Measurements from ENCODE around the gene PKIB. TPM values are rescaled to one million over a fixed set of nuclear protein-coding genes. Genes with fewer than 3 reads are reported as not detected.

Gene PKIB
- polyA plus RNA-seq, 4 donors: 1.1 to 2.2 (median 1.8) TPM

GRCh38 chr6:122663981-122664380 lies 53.8 kb downstream of the PKIB start:
- no peak for DNase-seq (ENCODE audit: low read depth in 4 of 4, low spot score in 2 of 4)

- no peak for DNase-seq (ENCODE audit: low read depth in 4 of 4, low spot score in 2 of 4)
Measured at GRCh38 chr6:122665929-122666328, 55.7 kb downstream of the PKIB start.

- no peak for DNase-seq (ENCODE audit: low read depth in 4 of 4, low spot score in 2 of 4)
Measured at GRCh38 chr6:122666418-122666817, 56.2 kb downstream of the PKIB start.

GRCh38 chr6:122669418-122669817 lies 59.2 kb downstream of the PKIB start:
- DNase-seq (ENCODE audit: low read depth in 4 of 4, low spot score in 2 of 4): no peak

- DNase-seq (ENCODE audit: low read depth in 4 of 4, low spot score in 2 of 4): no peak
Measured at GRCh38 chr6:122669868-122670267, 59.7 kb downstream of the PKIB start.

- DNase-seq (ENCODE audit: low read depth in 4 of 4, low spot score in 2 of 4): no peak
Measured at GRCh38 chr6:122671251-122671650, 61.0 kb downstream of the PKIB start.

- no peak for DNase-seq (ENCODE audit: low read depth in 4 of 4, low spot score in 2 of 4)
Measured at GRCh38 chr6:122673343-122673961, 63.2 kb downstream of the PKIB start.

- no peak for DNase-seq (ENCODE audit: low read depth in 4 of 4, low spot score in 2 of 4)
Measured at GRCh38 chr6:122676146-122676545, 65.9 kb downstream of the PKIB start.

GRCh38 chr6:122676688-122677087 lies 66.5 kb downstream of the PKIB start:
- DNase-seq (ENCODE audit: low read depth in 4 of 4, low spot score in 2 of 4): no peak

GRCh38 chr6:122677406-122677805 lies 67.2 kb downstream of the PKIB start:
- no peak for DNase-seq (ENCODE audit: low read depth in 4 of 4, low spot score in 2 of 4)

- DNase-seq (ENCODE audit: low read depth in 4 of 4, low spot score in 2 of 4): no peak
Measured at GRCh38 chr6:122678841-122679240, 68.6 kb downstream of the PKIB start.

GRCh38 chr6:122681705-122682104 lies 71.5 kb downstream of the PKIB start:
- DNase-seq (ENCODE audit: low read depth in 4 of 4, low spot score in 2 of 4): no peak

GRCh38 chr6:122683989-122684651 lies 73.9 kb downstream of the PKIB start:
- no peak for DNase-seq (ENCODE audit: low read depth in 4 of 4, low spot score in 2 of 4)

GRCh38 chr6:122692175-122692598 lies 82.0 kb downstream of the PKIB start:
- no peak for DNase-seq (ENCODE audit: low read depth in 4 of 4, low spot score in 2 of 4)

GRCh38 chr6:122692807-122693580 lies 82.8 kb downstream of the PKIB start:
- no peak for DNase-seq (ENCODE audit: low read depth in 4 of 4, low spot score in 2 of 4)

- DNase-seq (ENCODE audit: low read depth in 4 of 4, low spot score in 2 of 4): no peak
Measured at GRCh38 chr6:122694075-122694474, 83.9 kb downstream of the PKIB start.

GRCh38 chr6:122694602-122695001 lies 84.4 kb downstream of the PKIB start:
- no peak for DNase-seq (ENCODE audit: low read depth in 4 of 4, low spot score in 2 of 4)

GRCh38 chr6:122695188-122695587 lies 85.0 kb downstream of the PKIB start:
- DNase-seq (ENCODE audit: low read depth in 4 of 4, low spot score in 2 of 4): no peak

- no peak for DNase-seq (ENCODE audit: low read depth in 4 of 4, low spot score in 2 of 4)
Measured at GRCh38 chr6:122696079-122696478, 85.9 kb downstream of the PKIB start.

GRCh38 chr6:122696853-122697252 lies 86.6 kb downstream of the PKIB start:
- DNase-seq (ENCODE audit: low read depth in 4 of 4, low spot score in 2 of 4): no peak

GRCh38 chr6:122697458-122697857 lies 87.3 kb downstream of the PKIB start:
- no peak for DNase-seq (ENCODE audit: low read depth in 4 of 4, low spot score in 2 of 4)

GRCh38 chr6:122701666-122702065 lies 91.5 kb downstream of the PKIB start:
- no peak for DNase-seq (ENCODE audit: low read depth in 4 of 4, low spot score in 2 of 4)

Data from left renal cortex interstitium (tissue), 4 donors.